ENCODE data around the gene FAIM2.

GRCh38 chr12:49924628-49925246 lies 21.0 kb upstream of the FAIM2 start:
- TF ChIP-seq POLR2AphosphoS5 (IDR thresholded peaks at IDR 0.05; ENCODE audit: low read depth) (no peak), EZH2 (IDR thresholded peaks at IDR 0.05; ENCODE audit: low read depth, unreplicated experiment) (no peak), CTCF (conservative IDR thresholded peaks at IDR 0.05; ENCODE audit: low read depth in 2 of 2) (no peak), EZH2phosphoT487 (IDR thresholded peaks at IDR 0.05; ENCODE audit: unreplicated experiment) (no peak), ETS1 (IDR thresholded peaks at IDR 0.05) (no peak), REST (IDR thresholded peaks at IDR 0.05; ENCODE audit: unreplicated experiment) (no peak), JUNB (IDR thresholded peaks at IDR 0.05; ENCODE audit: unreplicated experiment) (no peak), CREB1 (CRISPR knock-in tag; IDR thresholded peaks at IDR 0.05; ENCODE audit: low read depth) (no peak), STAT1 (IDR thresholded peaks at IDR 0.05; ENCODE audit: unreplicated experiment) (no peak), ZNF331 (CRISPR knock-in tag; IDR thresholded peaks at IDR 0.05; ENCODE audit: low read depth) (no peak), NANOG (IDR thresholded peaks at IDR 0.05; ENCODE audit: borderline replicate concordance) (no peak)

All from GM23338 (cell line).